ENCODE measurements around the gene ADAMTSL2.
A peak's percentile ranks its signal among the peaks of the same experiment; 100 is the strongest.

ADAMTSL2 gene

GRCh38 chr9:133569121-133569785, 34.7 kb downstream of the ADAMTSL2 start:
- TF ChIP-seq CTCF (IDR thresholded peaks at IDR 0.05): no peak
- Mint-ChIP-seq H3K36me3 (ENCODE audit: low read depth) (no peaks in the 10 kb centered on the region), H3K4me1 (peaks cover 41% of the 10 kb centered on the region), H3K27ac (peak overlapping the region; percentile 27), H3K27me3 (ENCODE audit: low read depth, poor library complexity) (peaks cover 7% of the 10 kb centered on the region), H3K4me3 (no peak overlapping the region), H3K9me3 (no peaks in the 10 kb centered on the region)
- DNase-seq: no peak

- no peak for TF ChIP-seq CTCF (IDR thresholded peaks at IDR 0.05)
- H3K9me3 Mint-ChIP-seq: no peaks in the 10 kb centered on the region
- no peaks in the 10 kb centered on the region for H3K36me3 Mint-ChIP-seq (ENCODE audit: low read depth)
- peaks cover 35% of the 10 kb centered on the region for H3K4me1 Mint-ChIP-seq
- H3K4me3 Mint-ChIP-seq: no peak overlapping the region
- no peak for DNase-seq
- peaks cover 7% of the 10 kb centered on the region for H3K27me3 Mint-ChIP-seq (ENCODE audit: low read depth, poor library complexity)
- no peak overlapping the region for H3K27ac Mint-ChIP-seq
These were observed 35.6 kb downstream of the ADAMTSL2 start for GRCh38 chr9:133569891-133570690.

GRCh38 chr9:133570691-133571080, 36.2 kb downstream of the ADAMTSL2 start:
- Mint-ChIP-seq H3K27me3 (ENCODE audit: low read depth, poor library complexity) (peaks cover 7% of the 10 kb centered on the region), H3K4me3 (no peak overlapping the region), H3K4me1 (peaks cover 34% of the 10 kb centered on the region), H3K36me3 (ENCODE audit: low read depth) (no peaks in the 10 kb centered on the region), H3K9me3 (no peaks in the 10 kb centered on the region), H3K27ac (no peak overlapping the region)
- TF ChIP-seq CTCF (IDR thresholded peaks at IDR 0.05): no peak
- DNase-seq: no peak

GRCh38 chr9:133571391-133571890, 36.9 kb downstream of the ADAMTSL2 start:
- Mint-ChIP-seq H3K36me3 (ENCODE audit: low read depth) (no peaks in the 10 kb centered on the region), H3K9me3 (no peaks in the 10 kb centered on the region), H3K4me3 (no peak overlapping the region), H3K4me1 (peaks cover 38% of the 10 kb centered on the region), H3K27me3 (ENCODE audit: low read depth, poor library complexity) (peaks cover 7% of the 10 kb centered on the region), H3K27ac (no peak overlapping the region)
- no peak for TF ChIP-seq CTCF (IDR thresholded peaks at IDR 0.05)
- DNase-seq: no peak

GRCh38 chr9:133571896-133572595, 37.5 kb downstream of the ADAMTSL2 start:
- H3K36me3 Mint-ChIP-seq (ENCODE audit: low read depth): no peaks in the 10 kb centered on the region
- H3K4me3 Mint-ChIP-seq: no peak overlapping the region
- DNase-seq: no peak
- no peak overlapping the region for H3K27ac Mint-ChIP-seq
- H3K27me3 Mint-ChIP-seq (ENCODE audit: low read depth, poor library complexity): peaks cover 7% of the 10 kb centered on the region
- peaks cover 44% of the 10 kb centered on the region for H3K4me1 Mint-ChIP-seq
- no peaks in the 10 kb centered on the region for H3K9me3 Mint-ChIP-seq
- no peak for TF ChIP-seq CTCF (IDR thresholded peaks at IDR 0.05)

Data from nephron progenitor cell (in vitro differentiated cells).